ENCODE data around the gene SETD2. TPM values are rescaled to one million over a fixed set of nuclear protein-coding genes. Genes with fewer than 3 reads are reported as not detected.

The SETD2 gene
- total and polyA plus RNA-seq, 2 experiments from 2014 or later: 11.9 to 37.8 TPM

- H2AFZ ChIP-seq: no peak overlapping the region
- no peaks in the 10 kb centered on the region for H3K4me1 ChIP-seq (ENCODE audit: insufficient read depth)
- H4K20me1 ChIP-seq (ENCODE audit: insufficient read depth, poor library complexity, severe bottlenecking): no peaks in the 10 kb centered on the region
- no peaks in the 10 kb centered on the region for H3K27me3 ChIP-seq
- no peak overlapping the region for H3K4me2 ChIP-seq
- H3K9me3 ChIP-seq (ENCODE audit: low read depth): no peaks in the 10 kb centered on the region
- H3K36me3 ChIP-seq (replicated peaks; ENCODE audit: insufficient read depth, low read depth): no peaks in the 10 kb centered on the region
- H3K4me3 ChIP-seq: no peak overlapping the region
- H3K27ac ChIP-seq: no peak overlapping the region
- TF ChIP-seq EZH2 (IDR thresholded peaks at IDR 0.05; ENCODE audit: borderline replicate concordance) (no peak), EZH2phosphoT487 (IDR thresholded peaks at IDR 0.05; ENCODE audit: low read depth, severe bottlenecking, unreplicated experiment) (no peak), CTCF (IDR thresholded peaks at IDR 0.05; ENCODE audit: poor library complexity) (no peak)
- peaks cover 58% of the 10 kb centered on the region for H3K79me2 ChIP-seq
- no peaks in the 10 kb centered on the region for H3K9me2 ChIP-seq (replicated peaks; ENCODE audit: insufficient read depth)
- no peak for DNase-seq (ENCODE audit: low spot score)
These were observed 109.5 kb downstream of the SETD2 start for GRCh38 chr3:47054412-47054811.

- no peak for DNase-seq (ENCODE audit: low spot score)
- TF ChIP-seq CTCF (IDR thresholded peaks at IDR 0.05; ENCODE audit: poor library complexity) (no peak), EZH2 (IDR thresholded peaks at IDR 0.05; ENCODE audit: borderline replicate concordance) (no peak), EZH2phosphoT487 (IDR thresholded peaks at IDR 0.05; ENCODE audit: low read depth, severe bottlenecking, unreplicated experiment) (no peak)
- Histone ChIP-seq H3K9me2 (replicated peaks; ENCODE audit: insufficient read depth) (no peaks in the 10 kb centered on the region), H3K27ac (no peak overlapping the region), H3K4me2 (no peak overlapping the region), H3K79me2 (peaks cover 41% of the 10 kb centered on the region), H3K4me1 (ENCODE audit: insufficient read depth) (no peaks in the 10 kb centered on the region), H3K36me3 (replicated peaks; ENCODE audit: insufficient read depth, low read depth) (no peaks in the 10 kb centered on the region), H3K4me3 (no peak overlapping the region), H4K20me1 (ENCODE audit: insufficient read depth, poor library complexity, severe bottlenecking) (no peaks in the 10 kb centered on the region), H3K27me3 (no peaks in the 10 kb centered on the region), H2AFZ (no peak overlapping the region), H3K9me3 (ENCODE audit: low read depth) (no peaks in the 10 kb centered on the region)
These were observed 116.2 kb downstream of the SETD2 start for GRCh38 chr3:47047673-47048072.

DNA sequence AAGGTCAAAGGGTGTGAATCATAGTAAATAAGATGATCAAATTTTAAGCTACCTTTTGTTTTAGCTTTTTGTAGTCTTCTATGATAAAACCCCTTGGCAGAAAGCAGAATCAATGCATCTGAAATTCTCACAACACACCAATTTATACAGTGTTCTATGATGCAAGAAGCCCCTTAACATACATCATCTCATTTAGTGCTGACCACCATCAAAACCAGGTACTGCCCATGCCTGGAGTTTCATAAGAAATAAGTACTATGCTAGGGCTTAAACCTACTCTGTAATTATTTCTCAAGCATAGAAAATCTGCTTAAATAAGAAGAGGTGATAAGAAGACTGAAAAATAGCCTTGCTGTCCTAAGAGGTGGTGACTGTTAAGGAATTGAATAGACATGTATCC, 116.8 kb downstream of the SETD2 start:
- TF ChIP-seq EZH2phosphoT487 (IDR thresholded peaks at IDR 0.05; ENCODE audit: low read depth, severe bottlenecking, unreplicated experiment): no peak
- TF ChIP-seq CTCF (IDR thresholded peaks at IDR 0.05; ENCODE audit: poor library complexity): no peak
- TF ChIP-seq EZH2 (IDR thresholded peaks at IDR 0.05; ENCODE audit: borderline replicate concordance): no peak
- H3K9me3 ChIP-seq (ENCODE audit: low read depth): no peaks in the 10 kb centered on the region
- no peak overlapping the region for H3K4me3 ChIP-seq
- H3K79me2 ChIP-seq: peaks cover 35% of the 10 kb centered on the region
- DNase-seq (ENCODE audit: low spot score): no peak
- no peak overlapping the region for H2AFZ ChIP-seq
- no peaks in the 10 kb centered on the region for H3K4me1 ChIP-seq (ENCODE audit: insufficient read depth)
- H3K4me2 ChIP-seq: no peak overlapping the region
- no peaks in the 10 kb centered on the region for H3K9me2 ChIP-seq (replicated peaks; ENCODE audit: insufficient read depth)
- H3K36me3 ChIP-seq (replicated peaks; ENCODE audit: insufficient read depth, low read depth): no peaks in the 10 kb centered on the region
- H4K20me1 ChIP-seq (ENCODE audit: insufficient read depth, poor library complexity, severe bottlenecking): no peaks in the 10 kb centered on the region
- H3K27me3 ChIP-seq: no peaks in the 10 kb centered on the region
- H3K27ac ChIP-seq: no peak overlapping the region

GRCh38 chr3:47042231-47042791, 121.6 kb downstream of the SETD2 start:
- no peak for DNase-seq (ENCODE audit: low spot score)
- Histone ChIP-seq H2AFZ (no peak overlapping the region), H3K36me3 (replicated peaks; ENCODE audit: insufficient read depth, low read depth) (no peaks in the 10 kb centered on the region)

More at GRCh38 chr3:47042231-47042791, 121.6 kb downstream of the SETD2 start:
- peak overlapping the region; percentile 4 for H3K27ac ChIP-seq
- no peaks in the 10 kb centered on the region for H3K9me3 ChIP-seq (ENCODE audit: low read depth)
- no peak for TF ChIP-seq EZH2 (IDR thresholded peaks at IDR 0.05; ENCODE audit: borderline replicate concordance)
- no peak for TF ChIP-seq CTCF (IDR thresholded peaks at IDR 0.05; ENCODE audit: poor library complexity)
- TF ChIP-seq EZH2phosphoT487 (IDR thresholded peaks at IDR 0.05; ENCODE audit: low read depth, severe bottlenecking, unreplicated experiment): no peak
- no peak overlapping the region for H3K4me2 ChIP-seq
- no peaks in the 10 kb centered on the region for H4K20me1 ChIP-seq (ENCODE audit: insufficient read depth, poor library complexity, severe bottlenecking)
- no peaks in the 10 kb centered on the region for H3K9me2 ChIP-seq (replicated peaks; ENCODE audit: insufficient read depth)
- H3K27me3 ChIP-seq: no peaks in the 10 kb centered on the region
- 61% methylated on average over 5 of the region's 5 CpGs for WGBS (ENCODE audit: low lambda C conversion rate, missing lambda C conversion rate)
- H3K4me1 ChIP-seq (ENCODE audit: insufficient read depth): no peaks in the 10 kb centered on the region
- peaks cover 19% of the 10 kb centered on the region for H3K79me2 ChIP-seq
- no peak overlapping the region for H3K4me3 ChIP-seq
